HEK293T (cell line): Measurements from ENCODE around the gene SPATA21.
A peak's percentile ranks its signal among the peaks of the same experiment; 100 is the strongest.

ENCODE experiments used
- CTCF ChIA-PET: fragments of 350-600 bp; formaldehyde crosslinking; extraction: SDS; loops from one replicate; lab custom pipeline; 2021; ENCODE audit warnings: antibody characterized with exemption, inconsistent platforms; lab: Yijun Ruan, JAX
- POLR2A ChIA-PET: fragments of 350-600 bp; formaldehyde crosslinking; extraction: SDS; loops from one replicate; lab custom pipeline; 2020; ENCODE audit warnings: antibody characterized with exemption, inconsistent platforms; lab: Yijun Ruan, JAX
- DNase-seq: peaks from one replicate; pipeline ENCODE4 v3.0.0; 2012; ENCODE audit warnings: mixed read lengths; ENCODE audit errors: extremely low spot score
- ARNT ChIP-seq: fragments of 450-650 bp; IDR thresholded peaks from 2 replicates; pipeline ENCODE4 v1.6.1; 2017; ENCODE audit warnings: mild to moderate bottlenecking
- BHLHE40 ChIP-seq: fragments of 450-650 bp; IDR thresholded peaks from 2 replicates; pipeline ENCODE4 v1.6.1; 2016; ENCODE audit warnings: mild to moderate bottlenecking, moderate library complexity, borderline replicate concordance
- CTBP1 ChIP-seq: fragments of 450-650 bp; IDR thresholded peaks from 2 replicates; pipeline ENCODE4 v1.6.1; 2016; ENCODE audit warnings: borderline replicate concordance
- ELF4 ChIP-seq: fragments of 450-650 bp; IDR thresholded peaks from 2 replicates; pipeline ENCODE4 v1.6.1; 2017; ENCODE audit warnings: antibody characterized with exemption
- FOXK2 ChIP-seq: fragments of 450-650 bp; IDR thresholded peaks from 2 replicates; pipeline ENCODE4 v1.6.1; 2016; ENCODE audit warnings: mild to moderate bottlenecking
- FOXM1 ChIP-seq: fragments of 450-650 bp; IDR thresholded peaks from 2 replicates; pipeline ENCODE4 v1.6.1; 2017; ENCODE audit warnings: mild to moderate bottlenecking, borderline replicate concordance
- HDGF ChIP-seq: fragments of 450-650 bp; IDR thresholded peaks from 2 replicates; pipeline ENCODE4 v1.6.1; 2017; ENCODE audit warnings: antibody characterized with exemption, borderline replicate concordance
- L3MBTL2 ChIP-seq: fragments of 450-650 bp; conservative IDR thresholded peaks from 2 replicates; pipeline ENCODE4 v1.6.1; 2016; ENCODE audit warnings: mild to moderate bottlenecking
- LEF1 ChIP-seq: fragments of 450-650 bp; IDR thresholded peaks from 2 replicates; pipeline ENCODE4 v1.6.1; 2017; ENCODE audit warnings: mild to moderate bottlenecking, borderline replicate concordance
- NFRKB ChIP-seq: fragments of 450-650 bp; IDR thresholded peaks from 2 replicates; pipeline ENCODE4 v1.6.1; 2016; ENCODE audit warnings: mild to moderate bottlenecking, moderate library complexity
- PKNOX1 ChIP-seq: fragments of 450-650 bp; IDR thresholded peaks from 2 replicates; pipeline ENCODE4 v1.6.1; 2016
- SP1 ChIP-seq: fragments of 450-650 bp; IDR thresholded peaks from 2 replicates; pipeline ENCODE4 v1.6.1; 2017
- SUZ12 ChIP-seq: fragments of 450-650 bp; IDR thresholded peaks from 2 replicates; pipeline ENCODE4 v1.6.1; 2016; ENCODE audit warnings: mild to moderate bottlenecking
- TARDBP ChIP-seq: fragments of 450-650 bp; IDR thresholded peaks from 2 replicates; pipeline ENCODE4 v1.6.1; 2016
- ZNF384 ChIP-seq: fragments of 450-650 bp; IDR thresholded peaks from 2 replicates; pipeline ENCODE4 v1.6.1; 2016

SPATA21 gene

GRCh38 chr1:16351994-16352841 is 85.0 kb downstream of the SPATA21 start, which contains the start of gene FBXO42:
TSS of gene FBXO42 (minus strand) at chr1:16352480. CDS start at chr1:16315418, 37,062 bp downstream.
- peak; percentile 95 for DNase-seq
- TF ChIP-seq SUZ12, result no peak
- TF ChIP-seq L3MBTL2, result peak; percentile 66
- ChIA-PET CTCF (interaction anchor here (0.6 to 2.6 kb wide), 4 partner anchors 9 to 140 kb away, joined by 3 to 13 read pairs (median 3); no protein-coding TSS in a partner anchor), POLR2A (interaction anchor here (0.6 to 2.8 kb wide), 12 partner anchors 11 to 136 kb away, joined by 3 to 16 read pairs (median 3); partner anchors contain the start of gene SZRD1)

- TF ChIP-seq SUZ12, result no peak
- no peak for TF ChIP-seq SP1
- no peak for TF ChIP-seq ARNT
- TF ChIP-seq PKNOX1, result no peak
- TF ChIP-seq LEF1, result no peak
- no peak for TF ChIP-seq FOXK2
- no peak for DNase-seq
- CTCF ChIA-PET, result interaction anchor here (0.6 to 2.6 kb wide), 3 partner anchors 11 to 140 kb away, joined by 3 to 13 read pairs (median 3); no protein-coding TSS in a partner anchor
- POLR2A ChIA-PET, result interaction anchor here (0.6 to 2.8 kb wide), 9 partner anchors 12 to 135 kb away, joined by 3 to 16 read pairs (median 3); partner anchors contain the start of gene SZRD1
Observed at GRCh38 chr1:16351456-16351993, 85.7 kb downstream of the SPATA21 start.

DNA sequence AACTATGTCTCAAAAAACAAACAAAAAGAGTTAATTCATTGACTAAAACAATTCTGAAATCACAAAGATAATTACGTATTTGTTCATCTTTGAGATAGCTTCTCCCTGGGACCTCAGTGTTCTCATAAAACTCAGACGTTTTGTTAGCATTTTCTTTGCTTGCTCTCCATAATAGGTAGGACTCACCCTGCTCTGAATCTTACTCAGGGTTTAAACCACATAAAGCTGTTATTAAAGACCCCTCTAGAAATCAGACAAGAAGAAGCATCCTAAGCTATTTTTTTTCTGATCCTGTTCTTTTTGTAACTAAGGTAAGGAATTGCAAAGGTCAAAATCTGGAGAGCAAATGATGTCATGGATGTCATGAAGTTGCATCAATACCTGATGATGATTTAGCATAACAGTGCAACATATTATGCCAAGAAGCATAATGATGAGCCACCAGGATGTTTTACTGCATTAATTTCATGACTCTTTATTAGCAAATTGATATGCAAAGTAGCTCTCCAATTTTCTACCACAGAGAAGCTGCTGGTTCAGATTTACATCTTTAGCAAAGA is 87.3 kb downstream of the SPATA21 start:
- TF ChIP-seq FOXK2 (no peak), ZNF384 (no peak), CTBP1 (no peak), L3MBTL2 (no peak), SUZ12 (no peak), FOXM1 (no peak), ARNT (no peak), ELF4 (no peak), TARDBP (no peak), SP1 (no peak), HDGF (no peak), NFRKB (no peak), PKNOX1 (no peak), LEF1 (no peak), BHLHE40 (no peak)
- no peak for DNase-seq
- POLR2A ChIA-PET, result no interaction called here

More for the DNA sequence above, 87.3 kb downstream of the SPATA21 start:
- CTCF ChIA-PET, result interaction anchor here (1.3 kb wide), 1 partner anchor 13 kb away, joined by 5 read pairs; no protein-coding TSS in a partner anchor
